ENCODE results near the gene VWA3B. TPM values are rescaled to one million over a fixed set of nuclear protein-coding genes. Genes with fewer than 3 reads are reported as not detected.

The VWA3B gene
- polyA plus RNA-seq, 2 of the 4 experiments (the other 2 are of a cell fraction): not detected

DNA sequence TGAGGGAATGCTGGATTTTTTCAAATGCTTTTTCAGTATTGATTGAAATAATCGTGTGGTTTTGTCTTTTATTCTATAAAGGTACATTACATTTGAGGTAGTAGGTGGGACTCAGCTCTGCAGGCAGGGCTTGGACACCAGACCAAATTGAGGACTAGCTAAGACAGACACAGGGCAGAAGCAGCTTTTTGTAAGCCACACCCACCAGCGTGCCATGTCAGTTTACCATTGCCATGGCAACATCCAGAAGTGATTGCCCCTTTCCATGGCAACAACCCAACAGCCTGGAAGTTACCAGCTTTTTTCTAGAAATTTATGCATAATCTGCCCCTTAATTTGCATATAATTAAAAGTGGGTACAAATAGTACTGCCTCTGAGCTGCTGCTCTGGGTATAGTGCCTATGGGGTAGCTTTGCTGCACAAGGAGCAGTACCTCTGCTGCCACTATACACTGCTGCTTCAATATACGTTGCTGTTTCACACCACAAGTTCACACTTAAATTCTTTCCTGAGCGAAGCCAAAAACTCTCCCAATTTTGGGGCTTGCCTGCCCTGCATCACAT, 23.6 kb upstream of the VWA3B start:
- TF ChIP-seq MAZ (IDR thresholded peaks at IDR 0.05; ENCODE audit: borderline replicate concordance, low read depth, low read length) (no peak), CBX8 (IDR thresholded peaks at IDR 0.05) (no peak), BHLHE40 (IDR thresholded peaks at IDR 0.05; ENCODE audit: low read depth, low read length) (no peak), HOXB13 (CRISPR knock-in tag; IDR thresholded peaks at IDR 0.05; ENCODE audit: low read depth) (no peak), ZNF302 (CRISPR knock-in tag; IDR thresholded peaks at IDR 0.05) (no peak)
- TF ChIP-seq, protein P1, sequence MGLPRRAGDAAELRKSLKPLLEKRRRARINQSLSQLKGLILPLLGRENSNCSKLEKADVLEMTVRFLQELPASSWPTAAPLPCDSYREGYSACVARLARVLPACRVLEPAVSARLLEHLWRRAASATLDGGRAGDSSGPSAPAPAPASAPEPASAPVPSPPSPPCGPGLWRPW (IDR thresholded peaks at IDR 0.05): no peak
- Histone ChIP-seq H3K9me3 (no peaks in the 10 kb centered on the region), H3K4me1 (no peaks in the 10 kb centered on the region), H3K4me2 (no peak overlapping the region), H3K4me3 (no peak overlapping the region), H3K27ac (no peak overlapping the region)
- no peak for DNase-seq (ENCODE audit: low read depth in 1 of 2, low spot score in 1 of 2)
- 31% methylated on average over 4 of the region's 4 CpGs for WGBS (ENCODE audit: missing lambda C conversion rate)
- CTCF ChIA-PET: interaction anchor here (0.7 kb wide), 1 partner anchor 28 kb away, joined by 3 read pairs; no protein-coding TSS in a partner anchor
- FAIRE-seq: no peak
- ATAC-seq: no peak
- POLR2A ChIA-PET: no interaction called here

DNA sequence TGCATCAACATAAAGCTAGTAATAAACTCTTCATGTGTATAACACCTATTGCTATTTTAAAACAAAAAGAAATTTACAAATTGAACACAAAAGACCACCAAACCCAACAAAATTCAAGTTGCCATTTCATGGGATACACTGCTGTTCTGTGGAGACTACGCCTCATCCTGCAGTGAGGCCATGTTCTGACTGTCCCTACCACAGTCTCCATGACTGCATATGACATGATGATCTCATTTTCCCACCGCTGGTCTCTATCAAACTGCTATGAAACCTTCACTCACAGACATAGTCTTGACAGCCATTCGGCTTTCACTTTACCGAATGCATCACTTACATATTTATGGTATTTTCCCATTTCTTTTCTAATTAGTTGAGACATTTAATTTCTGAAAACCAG, 21.2 kb upstream of the VWA3B start:
- H3K9me3 ChIP-seq: no peaks in the 10 kb centered on the region
- ATAC-seq: no peak
- 54% methylated on average over 4 of the region's 4 CpGs for WGBS (ENCODE audit: missing lambda C conversion rate)
- ChIA-PET CTCF (no interaction called here), POLR2A (no interaction called here)
- no peak overlapping the region for H3K4me3 ChIP-seq
- FAIRE-seq: no peak
- no peak for DNase-seq (ENCODE audit: low read depth in 1 of 2, low spot score in 1 of 2)
- TF ChIP-seq KDM5A (IDR thresholded peaks at IDR 0.05): no peak
- TF ChIP-seq NFE2L2 (conservative IDR thresholded peaks at IDR 0.05; ENCODE audit: low read length): no peak
- TF ChIP-seq CEBPB (IDR thresholded peaks at IDR 0.05): no peak
- TF ChIP-seq, protein P2, sequence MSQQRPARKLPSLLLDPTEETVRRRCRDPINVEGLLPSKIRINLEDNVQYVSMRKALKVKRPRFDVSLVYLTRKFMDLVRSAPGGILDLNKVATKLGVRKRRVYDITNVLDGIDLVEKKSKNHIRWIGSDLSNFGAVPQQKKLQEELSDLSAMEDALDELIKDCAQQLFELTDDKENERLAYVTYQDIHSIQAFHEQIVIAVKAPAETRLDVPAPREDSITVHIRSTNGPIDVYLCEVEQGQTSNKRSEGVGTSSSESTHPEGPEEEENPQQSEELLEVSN (IDR thresholded peaks at IDR 0.05; ENCODE audit: borderline replicate concordance, low read depth): no peak
- no peak for TF ChIP-seq EP300 (IDR thresholded peaks at IDR 0.05)
- no peak for TF ChIP-seq SREBF2 (IDR thresholded peaks at IDR 0.05)
- TF ChIP-seq ZNF302 (CRISPR knock-in tag; IDR thresholded peaks at IDR 0.05): no peak
- TF ChIP-seq POLR2A (IDR thresholded peaks at IDR 0.05; ENCODE audit: low read length): no peak
- no peak for TF ChIP-seq KDM1A (IDR thresholded peaks at IDR 0.05; ENCODE audit: low read depth)
- TF ChIP-seq, protein P3, sequence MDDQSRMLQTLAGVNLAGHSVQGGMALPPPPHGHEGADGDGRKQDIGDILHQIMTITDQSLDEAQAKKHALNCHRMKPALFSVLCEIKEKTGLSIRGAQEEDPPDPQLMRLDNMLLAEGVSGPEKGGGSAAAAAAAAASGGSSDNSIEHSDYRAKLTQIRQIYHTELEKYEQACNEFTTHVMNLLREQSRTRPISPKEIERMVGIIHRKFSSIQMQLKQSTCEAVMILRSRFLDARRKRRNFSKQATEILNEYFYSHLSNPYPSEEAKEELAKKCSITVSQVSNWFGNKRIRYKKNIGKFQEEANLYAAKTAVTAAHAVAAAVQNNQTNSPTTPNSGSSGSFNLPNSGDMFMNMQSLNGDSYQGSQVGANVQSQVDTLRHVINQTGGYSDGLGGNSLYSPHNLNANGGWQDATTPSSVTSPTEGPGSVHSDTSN (IDR thresholded peaks at IDR 0.05): no peak
- TF ChIP-seq HOXB5 (CRISPR knock-in tag; IDR thresholded peaks at IDR 0.05): no peak
- TF ChIP-seq ZC3H11A (IDR thresholded peaks at IDR 0.05): no peak
- no peak for TF ChIP-seq RFX5 (IDR thresholded peaks at IDR 0.05)
- TF ChIP-seq HOXA7 (CRISPR knock-in tag; IDR thresholded peaks at IDR 0.05): no peak
- TF ChIP-seq, protein P4, sequence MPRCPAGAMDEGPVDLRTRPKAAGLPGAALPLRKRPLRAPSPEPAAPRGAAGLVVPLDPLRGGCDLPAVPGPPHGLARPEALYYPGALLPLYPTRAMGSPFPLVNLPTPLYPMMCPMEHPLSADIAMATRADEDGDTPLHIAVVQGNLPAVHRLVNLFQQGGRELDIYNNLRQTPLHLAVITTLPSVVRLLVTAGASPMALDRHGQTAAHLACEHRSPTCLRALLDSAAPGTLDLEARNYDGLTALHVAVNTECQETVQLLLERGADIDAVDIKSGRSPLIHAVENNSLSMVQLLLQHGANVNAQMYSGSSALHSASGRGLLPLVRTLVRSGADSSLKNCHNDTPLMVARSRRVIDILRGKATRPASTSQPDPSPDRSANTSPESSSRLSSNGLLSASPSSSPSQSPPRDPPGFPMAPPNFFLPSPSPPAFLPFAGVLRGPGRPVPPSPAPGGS (IDR thresholded peaks at IDR 0.05): no peak
- no peak for TF ChIP-seq HEYL (CRISPR knock-in tag; IDR thresholded peaks at IDR 0.05)
- TF ChIP-seq MYC (IDR thresholded peaks at IDR 0.05; ENCODE audit: borderline replicate concordance, low read length): no peak
- no peak overlapping the region for H3K4me2 ChIP-seq
- no peaks in the 10 kb centered on the region for H3K4me1 ChIP-seq
- H3K27ac ChIP-seq: no peak overlapping the region

DNA sequence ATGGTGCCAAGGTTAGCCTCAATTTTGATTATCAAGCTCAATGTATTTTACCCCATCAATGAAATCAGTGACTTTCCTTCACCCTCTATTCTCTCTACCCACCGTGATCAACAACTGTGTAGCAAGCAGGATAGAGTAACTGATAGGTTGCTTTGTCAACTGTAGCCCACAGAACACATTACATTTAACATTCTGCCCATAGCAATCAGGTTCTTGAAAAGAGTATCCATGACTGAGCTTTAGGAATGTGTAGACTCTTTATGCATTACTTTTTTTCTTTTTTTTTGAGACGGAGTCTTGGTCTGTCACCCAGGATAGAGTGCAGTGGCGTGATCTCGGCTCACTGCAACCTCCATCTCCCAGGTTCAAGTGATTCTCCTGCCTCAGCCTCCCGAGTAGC, 19.8 kb upstream of the VWA3B start:
- no peaks in the 10 kb centered on the region for H3K4me1 ChIP-seq
- ChIA-PET CTCF (interaction anchor here (1.5 kb wide), 1 partner anchor 14 kb away, joined by 3 read pairs; no protein-coding TSS in a partner anchor), POLR2A (no interaction called here)
- ATAC-seq (no peak), DNase-seq (ENCODE audit: low read depth in 1 of 2, low spot score in 1 of 2) (no peak), FAIRE-seq (no peak)
- no peaks in the 10 kb centered on the region for H3K9me3 ChIP-seq
- H3K4me2 ChIP-seq: no peak overlapping the region
- no peak overlapping the region for H3K4me3 ChIP-seq
- 40% methylated on average over 5 of the region's 5 CpGs for WGBS (ENCODE audit: missing lambda C conversion rate)
- no peak overlapping the region for H3K27ac ChIP-seq
- TF ChIP-seq FOXS1 (CRISPR knock-in tag; IDR thresholded peaks at IDR 0.05): no peak
- no peak for TF ChIP-seq SREBF2 (IDR thresholded peaks at IDR 0.05)
- TF ChIP-seq CEBPB (IDR thresholded peaks at IDR 0.05): no peak
- TF ChIP-seq HOXB5 (CRISPR knock-in tag; IDR thresholded peaks at IDR 0.05): no peak
- TF ChIP-seq MAFK (IDR thresholded peaks at IDR 0.05; ENCODE audit: partially characterized antibody): no peak
- no peak for TF ChIP-seq MYC (IDR thresholded peaks at IDR 0.05; ENCODE audit: borderline replicate concordance, low read length)
- TF ChIP-seq, protein P4 (IDR thresholded peaks at IDR 0.05): no peak
- TF ChIP-seq, protein P5, sequence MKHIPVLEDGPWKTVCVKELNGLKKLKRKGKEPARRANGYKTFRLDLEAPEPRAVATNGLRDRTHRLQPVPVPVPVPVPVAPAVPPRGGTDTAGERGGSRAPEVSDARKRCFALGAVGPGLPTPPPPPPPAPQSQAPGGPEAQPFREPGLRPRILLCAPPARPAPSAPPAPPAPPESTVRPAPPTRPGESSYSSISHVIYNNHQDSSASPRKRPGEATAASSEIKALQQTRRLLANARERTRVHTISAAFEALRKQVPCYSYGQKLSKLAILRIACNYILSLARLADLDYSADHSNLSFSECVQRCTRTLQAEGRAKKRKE (CRISPR knock-in tag; IDR thresholded peaks at IDR 0.05; ENCODE audit: low read depth): no peak
- TF ChIP-seq, protein P3 (IDR thresholded peaks at IDR 0.05): no peak
- no peak for TF ChIP-seq CBX2 (IDR thresholded peaks at IDR 0.05; ENCODE audit: borderline replicate concordance, low read depth)
- no peak for TF ChIP-seq EP300 (IDR thresholded peaks at IDR 0.05)
